Measurements from ENCODE around the gene XIRP1. TPM values are rescaled to one million over a fixed set of nuclear protein-coding genes. Genes with fewer than 3 reads are reported as not detected.

Gene XIRP1
- total and polyA plus RNA-seq, 7 experiments from 2014 or later, result 0.07 TPM; not detected in 6

- CTCF ChIA-PET, result interaction anchor here (1.2 kb wide), 1 partner anchor 92 kb away, joined by 5 read pairs; no protein-coding TSS in a partner anchor
- POLR2A ChIA-PET, result no interaction called here
Observed at GRCh38 chr3:39196034-39196433, 3.6 kb upstream of the XIRP1 start.

DNA sequence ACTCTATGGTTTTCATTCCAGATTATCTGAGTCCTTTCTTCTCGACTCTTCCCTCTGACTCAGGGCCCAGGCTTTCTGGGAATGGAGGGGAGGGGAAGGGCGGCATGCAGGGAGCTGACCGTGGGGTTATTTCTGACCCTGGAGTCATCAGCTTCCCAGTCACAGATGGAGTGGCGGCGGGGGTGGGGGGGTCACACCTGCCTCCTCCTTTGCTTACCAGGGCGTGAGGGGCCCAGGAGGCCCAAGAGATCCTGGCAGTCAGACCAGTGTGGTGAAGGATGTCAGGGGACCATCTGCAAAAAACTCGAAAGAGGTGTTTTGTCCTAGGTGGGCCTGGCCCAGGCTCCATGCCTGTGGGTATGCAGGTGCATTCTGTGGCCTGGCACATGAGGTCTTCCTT lies 996 bp upstream of the XIRP1 start:
- Histone ChIP-seq H3K9me3 (ENCODE audit: control insufficient read depth in 2 of 3, low read length in 3 of 3) (no peaks in the 10 kb centered on the region), H3K4me3 (ENCODE audit: low read length) (no peak overlapping the region), H3K27ac (ENCODE audit: low read depth, low read length) (no peak overlapping the region), H3K27me3 (ENCODE audit: control insufficient read depth in 2 of 2, insufficient read depth in 2 of 2, low read length in 2 of 2) (no peaks in the 10 kb centered on the region), H3K4me1 (ENCODE audit: control insufficient read depth in 2 of 2, insufficient read depth in 2 of 2, low read length in 2 of 2) (peaks cover 0 to 5% of the 10 kb centered on the region in 2 donors), H3K36me3 (ENCODE audit: control insufficient read depth in 2 of 3, insufficient read depth in 3 of 3, low read length in 3 of 3) (no peaks in the 10 kb centered on the region)
- intact Hi-C loops (cut with micrococcal nuclease), result no loop called here
- DNase-seq, result no peak
- H3K27me3 Mint-ChIP-seq, result peaks cover 0 to 25% (median 4%) of the 10 kb centered on the region in 5 donors
- no peaks in the 10 kb centered on the region for H3K9me3 Mint-ChIP-seq
- ChIA-PET CTCF (interaction anchor here (5.9 kb wide), 1 partner anchor 94 kb away, joined by 45 read pairs; no protein-coding TSS in a partner anchor), POLR2A (no interaction called here)
- no peak for ATAC-seq
- H3K4me1 Mint-ChIP-seq, result peaks cover 4 to 18% (median 7%) of the 10 kb centered on the region in 7 donors
- no peak overlapping the region for H3K4me3 Mint-ChIP-seq
- H3K27ac Mint-ChIP-seq, result no peak overlapping the region
- no peaks in the 10 kb centered on the region for H3K36me3 Mint-ChIP-seq

More at GRCh38 chr3:39196034-39196433, 3.6 kb upstream of the XIRP1 start:
- H3K27ac Mint-ChIP-seq, result peak overlapping the region in 1 of 9 donors; percentile 22
- H3K36me3 Mint-ChIP-seq, result no peaks in the 10 kb centered on the region
- peaks cover 0 to 7% (median 4%) of the 10 kb centered on the region in 7 donors for H3K4me1 Mint-ChIP-seq
- peaks cover 0 to 27% (median 5%) of the 10 kb centered on the region in 5 donors for H3K27me3 Mint-ChIP-seq
- Histone ChIP-seq H3K27ac (ENCODE audit: low read depth, low read length) (no peak overlapping the region), H3K9me3 (ENCODE audit: control insufficient read depth in 2 of 3, low read length in 3 of 3) (no peaks in the 10 kb centered on the region), H3K36me3 (ENCODE audit: control insufficient read depth in 2 of 3, insufficient read depth in 3 of 3, low read length in 3 of 3) (no peaks in the 10 kb centered on the region), H3K4me3 (ENCODE audit: low read length) (no peak overlapping the region), H3K4me1 (ENCODE audit: control insufficient read depth in 2 of 2, insufficient read depth in 2 of 2, low read length in 2 of 2) (no peaks in the 10 kb centered on the region), H3K27me3 (ENCODE audit: control insufficient read depth in 2 of 2, insufficient read depth in 2 of 2, low read length in 2 of 2) (no peaks in the 10 kb centered on the region)
- intact Hi-C loops (cut with micrococcal nuclease), result no loop called here
- H3K4me3 Mint-ChIP-seq, result no peak overlapping the region
- no peak for ATAC-seq
- peaks cover 0 to 1% (median 0%) of the 10 kb centered on the region in 11 donors for H3K9me3 Mint-ChIP-seq
- DNase-seq, result no peak

DNA sequence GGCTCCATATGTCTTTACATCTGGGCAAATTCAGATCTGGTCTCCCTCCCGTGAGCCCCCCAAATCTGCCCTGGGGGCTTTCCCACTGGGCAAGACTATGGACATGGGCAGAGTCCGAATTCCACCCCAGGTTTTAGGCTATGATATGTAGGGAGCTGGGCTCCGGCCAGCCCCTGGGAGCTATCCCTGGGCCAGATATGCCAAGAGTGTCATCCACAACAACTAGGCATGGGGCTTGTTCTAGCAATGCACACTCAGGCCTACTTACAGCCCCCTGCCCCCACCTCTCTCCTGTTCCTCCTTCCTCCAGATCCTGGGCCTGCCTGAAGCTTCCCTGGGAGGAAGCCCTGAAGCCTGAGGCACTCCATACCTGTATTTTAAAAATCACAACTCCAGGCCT lies 622 bp downstream of the XIRP1 start:
- peaks cover 0 to 5% of the 10 kb centered on the region in 2 donors for H3K4me1 ChIP-seq (ENCODE audit: control insufficient read depth in 2 of 2, insufficient read depth in 2 of 2, low read length in 2 of 2)
- DNase-seq (no peak), ATAC-seq (no peak)
- CTCF ChIA-PET, result interaction anchor here (1.3 to 5.9 kb wide), 3 partner anchors 65 to 100 kb away, joined by 4 to 45 read pairs (median 22); no protein-coding TSS in a partner anchor
- H3K36me3 ChIP-seq (ENCODE audit: control insufficient read depth in 2 of 3, insufficient read depth in 3 of 3, low read length in 3 of 3), result no peaks in the 10 kb centered on the region
- no peak overlapping the region for H3K27ac ChIP-seq (ENCODE audit: low read depth, low read length)
- H3K9me3 ChIP-seq (ENCODE audit: control insufficient read depth in 2 of 3, low read length in 3 of 3), result no peaks in the 10 kb centered on the region
- no peak overlapping the region for H3K4me3 ChIP-seq (ENCODE audit: low read length)
- intact Hi-C loops (cut with micrococcal nuclease), result no loop called here
- H3K27me3 ChIP-seq (ENCODE audit: control insufficient read depth in 2 of 2, insufficient read depth in 2 of 2, low read length in 2 of 2), result no peaks in the 10 kb centered on the region
- peaks cover 4 to 18% (median 7%) of the 10 kb centered on the region in 7 donors for H3K4me1 Mint-ChIP-seq
- no peaks in the 10 kb centered on the region for H3K36me3 Mint-ChIP-seq
- no peak overlapping the region for H3K27ac Mint-ChIP-seq
- H3K27me3 Mint-ChIP-seq, result peaks cover 0 to 14% (median 0%) of the 10 kb centered on the region in 5 donors
- H3K9me3 Mint-ChIP-seq, result no peaks in the 10 kb centered on the region
- POLR2A ChIA-PET, result no interaction called here
- H3K4me3 Mint-ChIP-seq, result no peak overlapping the region

- Mint-ChIP-seq H3K4me1 (peaks cover 4 to 18% (median 7%) of the 10 kb centered on the region in 7 donors), H3K9me3 (no peaks in the 10 kb centered on the region), H3K4me3 (no peak overlapping the region), H3K27ac (peak overlapping the region in 2 of 9 donors; percentile 6 to 46), H3K36me3 (no peaks in the 10 kb centered on the region), H3K27me3 (peaks cover 0 to 9% (median 0%) of the 10 kb centered on the region in 5 donors)
- Histone ChIP-seq H3K9me3 (ENCODE audit: control insufficient read depth in 2 of 3, low read length in 3 of 3) (no peaks in the 10 kb centered on the region), H3K4me3 (ENCODE audit: low read length) (no peak overlapping the region), H3K27me3 (ENCODE audit: control insufficient read depth in 2 of 2, insufficient read depth in 2 of 2, low read length in 2 of 2) (no peaks in the 10 kb centered on the region), H3K36me3 (ENCODE audit: control insufficient read depth in 2 of 3, insufficient read depth in 3 of 3, low read length in 3 of 3) (no peaks in the 10 kb centered on the region), H3K27ac (ENCODE audit: low read depth, low read length) (no peak overlapping the region), H3K4me1 (ENCODE audit: control insufficient read depth in 2 of 2, insufficient read depth in 2 of 2, low read length in 2 of 2) (peaks cover 0 to 5% of the 10 kb centered on the region in 2 donors)
- intact Hi-C loops (cut with micrococcal nuclease), result no loop called here
- CTCF ChIA-PET, result interaction anchor here (1.3 to 5.9 kb wide), 3 partner anchors 65 to 100 kb away, joined by 4 to 45 read pairs (median 22); no protein-coding TSS in a partner anchor
- DNase-seq, result no peak
- ATAC-seq, result no peak
- POLR2A ChIA-PET, result no interaction called here
Observed at GRCh38 chr3:39191111-39191510, 1.3 kb downstream of the XIRP1 start.

DNA sequence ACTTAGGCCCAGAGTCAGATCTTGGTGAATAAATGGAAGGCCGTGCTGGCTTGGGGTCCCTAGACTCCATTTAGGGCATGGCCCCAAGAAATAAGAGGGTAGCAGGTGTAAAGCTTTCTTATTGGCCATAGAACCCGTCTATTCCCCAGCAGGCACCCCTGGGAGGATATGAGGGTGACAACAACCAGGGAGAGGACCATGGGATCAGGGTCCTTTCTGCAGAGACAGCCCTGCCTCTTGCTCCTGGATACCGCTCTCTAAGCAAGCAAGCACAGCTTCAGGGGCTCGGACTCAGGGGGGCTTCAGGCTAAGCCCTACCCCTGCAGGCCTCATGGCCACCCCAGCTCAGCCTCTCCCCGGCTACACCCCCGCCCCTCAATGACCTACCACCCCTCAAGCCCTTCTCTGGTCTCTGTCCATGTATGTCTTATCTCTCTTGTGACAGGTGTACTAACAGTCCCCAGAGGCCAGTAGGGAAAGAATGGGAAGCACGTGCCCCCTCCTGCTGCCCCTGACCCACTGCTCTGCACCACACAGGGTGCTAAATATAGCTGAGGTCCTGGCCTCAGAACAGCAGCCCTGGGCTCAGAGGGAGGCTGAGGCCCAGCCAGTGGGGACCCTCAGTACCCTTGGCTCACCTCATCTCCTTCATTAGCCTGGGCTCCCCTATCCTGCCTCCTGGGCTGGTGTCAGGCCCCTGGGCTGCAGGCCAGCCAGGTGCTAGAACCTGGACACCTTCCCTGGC lies 1.9 kb downstream of the XIRP1 start:
- Mint-ChIP-seq H3K27ac (peak overlapping the region in 4 of 9 donors; percentile 9 to 65 (median 20)), H3K4me3 (no peak overlapping the region), H3K36me3 (no peaks in the 10 kb centered on the region), H3K9me3 (no peaks in the 10 kb centered on the region), H3K27me3 (peaks cover 0 to 3% (median 0%) of the 10 kb centered on the region in 5 donors), H3K4me1 (peaks cover 4 to 18% (median 6%) of the 10 kb centered on the region in 7 donors)
- Histone ChIP-seq H3K9me3 (ENCODE audit: control insufficient read depth in 2 of 3, low read length in 3 of 3) (no peaks in the 10 kb centered on the region), H3K27me3 (ENCODE audit: control insufficient read depth in 2 of 2, insufficient read depth in 2 of 2, low read length in 2 of 2) (no peaks in the 10 kb centered on the region), H3K36me3 (ENCODE audit: control insufficient read depth in 2 of 3, insufficient read depth in 3 of 3, low read length in 3 of 3) (no peaks in the 10 kb centered on the region), H3K4me3 (ENCODE audit: low read length) (no peak overlapping the region), H3K27ac (ENCODE audit: low read depth, low read length) (no peak overlapping the region), H3K4me1 (ENCODE audit: control insufficient read depth in 2 of 2, insufficient read depth in 2 of 2, low read length in 2 of 2) (peaks cover 0 to 5% of the 10 kb centered on the region in 2 donors)
- ATAC-seq (no peak), DNase-seq (no peak)
- intact Hi-C loops (cut with micrococcal nuclease), result loop anchor here in 1 of 2 donors (1.0 kb wide), 1 partner anchor 64 kb away; no protein-coding TSS in a partner anchor
- ChIA-PET POLR2A (interaction anchor here (0.8 kb wide), 1 partner anchor 35 kb away, joined by 3 read pairs; no protein-coding TSS in a partner anchor), CTCF (interaction anchor here (0.8 to 5.9 kb wide), 7 partner anchors 12 to 188 kb away, joined by 3 to 45 read pairs (median 5); no protein-coding TSS in a partner anchor)

DNA sequence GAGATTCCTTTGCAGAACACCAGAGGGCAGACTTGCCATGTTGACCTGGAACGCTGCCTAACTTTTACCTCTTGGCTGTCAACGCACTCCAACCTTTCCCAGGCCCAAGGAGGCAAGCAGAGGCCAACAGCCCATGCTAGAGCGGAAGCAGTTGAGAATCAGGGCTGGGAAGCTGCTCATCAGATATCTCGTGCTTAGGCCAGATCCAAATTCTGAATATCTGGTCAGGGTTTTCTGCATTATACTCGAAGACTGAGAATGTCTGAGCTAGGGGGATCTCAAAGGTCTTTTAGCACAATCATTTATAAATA lies 2.5 kb downstream of the XIRP1 start:
- Mint-ChIP-seq H3K4me1 (peaks cover 4 to 18% (median 6%) of the 10 kb centered on the region in 7 donors), H3K4me3 (no peak overlapping the region), H3K27ac (peak overlapping the region in 6 of 9 donors; percentile 1 to 79 (median 29)), H3K27me3 (no peaks in the 10 kb centered on the region), H3K9me3 (no peaks in the 10 kb centered on the region), H3K36me3 (no peaks in the 10 kb centered on the region)
- Histone ChIP-seq H3K4me3 (ENCODE audit: low read length) (no peak overlapping the region), H3K27ac (ENCODE audit: low read depth, low read length) (no peak overlapping the region), H3K4me1 (ENCODE audit: control insufficient read depth in 2 of 2, insufficient read depth in 2 of 2, low read length in 2 of 2) (peaks cover 0 to 5% of the 10 kb centered on the region in 2 donors), H3K9me3 (ENCODE audit: control insufficient read depth in 2 of 3, low read length in 3 of 3) (no peaks in the 10 kb centered on the region), H3K36me3 (ENCODE audit: control insufficient read depth in 2 of 3, insufficient read depth in 3 of 3, low read length in 3 of 3) (no peaks in the 10 kb centered on the region), H3K27me3 (ENCODE audit: control insufficient read depth in 2 of 2, insufficient read depth in 2 of 2, low read length in 2 of 2) (no peaks in the 10 kb centered on the region)
- POLR2A ChIA-PET, result interaction anchor here (0.8 kb wide), 1 partner anchor 34 kb away, joined by 3 read pairs; no protein-coding TSS in a partner anchor
- intact Hi-C loops (cut with micrococcal nuclease), result loop anchor here (1.0 to 10.0 kb wide), 6 partner anchors 64 to 695 kb away; partner anchors contain the start of gene EXOG (in 1 of the 2)
- DNase-seq (peak; percentile 26 to 63 (median 55)), ATAC-seq (peak; percentile 80)
- CTCF ChIA-PET, result interaction anchor here (0.8 to 5.9 kb wide), 7 partner anchors 12 to 188 kb away, joined by 3 to 45 read pairs (median 5); no protein-coding TSS in a partner anchor

Measured in naive thymus-derived CD4-positive, alpha-beta T cell (primary cell).